Liver (tissue), 9 donors: ENCODE data around the gene IKBIP. TPM values are rescaled to one million over a fixed set of nuclear protein-coding genes. Genes with fewer than 3 reads are reported as not detected.

Experiments used
- DNase-seq: peaks from one replicate; pipeline ENCODE4 v3.0.0-alpha.2; 2017; ENCODE audit warnings: low spot score
- H3K27ac ChIP-seq, 2 donors: one replicate each; pipeline ENCODE4 v1.7.0; 2013; ENCODE audit warnings: inconsistent platforms in 2 of 2, low read length in 2 of 2, control low read depth in 1 of 2, low read depth in 1 of 2, mild to moderate bottlenecking in 1 of 2
- H3K27me3 ChIP-seq, 4 donors: one replicate each; pipeline versions ENCODE4 v1.6.1 to v1.7.0; 2013; ENCODE audit warnings: low read length in 3 of 4, inconsistent platforms in 1 of 4, mild to moderate bottlenecking in 1 of 4, moderate library complexity in 1 of 4; ENCODE audit not compliant: control insufficient read depth in 4 of 4, insufficient read depth in 4 of 4
- H3K36me3 ChIP-seq, 4 donors: one replicate each; pipeline versions ENCODE4 v1.6.1 to v1.7.0; 2013; ENCODE audit warnings: low read length in 3 of 4, mild to moderate bottlenecking in 3 of 4, low read depth in 1 of 4, moderate library complexity in 1 of 4; ENCODE audit not compliant: control insufficient read depth in 4 of 4, insufficient read depth in 3 of 4
- H3K4me1 ChIP-seq, 4 donors: one replicate each; pipeline versions ENCODE4 v1.6.1 to v1.7.0; 2013; ENCODE audit warnings: low read length in 3 of 4, mild to moderate bottlenecking in 3 of 4, moderate library complexity in 1 of 4; ENCODE audit not compliant: control insufficient read depth in 4 of 4, insufficient read depth in 4 of 4
- H3K4me3 ChIP-seq, 3 donors: one replicate each; pipeline versions ENCODE4 v1.6.1 to v1.7.0; 2013; ENCODE audit warnings: low read length in 3 of 3, control low read depth in 1 of 3, low read depth in 1 of 3, mild to moderate bottlenecking in 1 of 3
- H3K9ac ChIP-seq, 2 donors: one replicate each; pipeline ENCODE4 v1.7.0; 2013; ENCODE audit warnings: low read length in 2 of 2, mild to moderate bottlenecking in 2 of 2, moderate library complexity in 2 of 2, control low read depth in 1 of 2, low read depth in 1 of 2
- H3K9me3 ChIP-seq, 4 donors: one replicate each; pipeline versions ENCODE4 v1.6.1 to v1.7.0; 2013; ENCODE audit warnings: low read length in 3 of 4; ENCODE audit not compliant: control insufficient read depth in 4 of 4
- EGR1 ChIP-seq, 2 donors: IDR thresholded peaks; 2 replicates each; pipeline ENCODE4 v1.6.1; 2016 to 2018; ENCODE audit warnings: antibody characterized with exemption in 2 of 2, low read depth in 2 of 2
- FOXA1 ChIP-seq: IDR thresholded peaks from 2 replicates; pipeline ENCODE4 v1.6.1; 2016; ENCODE audit warnings: antibody characterized with exemption
- FOXA2 ChIP-seq: IDR thresholded peaks from 2 replicates; pipeline ENCODE4 v1.6.1; 2016; ENCODE audit warnings: antibody characterized with exemption
- GABPA ChIP-seq, 2 donors: IDR thresholded peaks in 1 of 2; conservative IDR thresholded peaks in 1 of 2; 2 replicates each; pipeline ENCODE4 v1.6.1; 2016; ENCODE audit warnings: antibody characterized with exemption in 2 of 2, mild to moderate bottlenecking in 1 of 2, moderate library complexity in 1 of 2
- HNF4A ChIP-seq, 2 donors: conservative IDR thresholded peaks; 2 replicates each; pipeline ENCODE4 v1.6.1; 2016; ENCODE audit warnings: antibody characterized with exemption in 2 of 2, mild to moderate bottlenecking in 2 of 2
- HNF4G ChIP-seq: IDR thresholded peaks from 2 replicates; pipeline ENCODE4 v1.6.1; 2016; ENCODE audit warnings: antibody characterized with exemption
- JUND ChIP-seq, 2 donors: IDR thresholded peaks; 2 replicates each; pipeline ENCODE4 v1.6.1; 2016; ENCODE audit warnings: antibody characterized with exemption in 2 of 2
- NR2F2 ChIP-seq: IDR thresholded peaks from 2 replicates; pipeline ENCODE4 v1.6.1; 2016; ENCODE audit warnings: antibody characterized with exemption
- RAD21 ChIP-seq, 2 donors: IDR thresholded peaks; 2 replicates each; pipeline ENCODE4 v1.6.1; 2016; ENCODE audit warnings: antibody characterized with exemption in 2 of 2, mild to moderate bottlenecking in 2 of 2
- RXRA ChIP-seq, 2 donors: IDR thresholded peaks; 2 replicates each; pipeline ENCODE4 v1.6.1; 2017 to 2018; ENCODE audit warnings: antibody characterized with exemption in 2 of 2, mild to moderate bottlenecking in 1 of 2
- SP1 ChIP-seq: IDR thresholded peaks from 2 replicates; pipeline ENCODE4 v1.6.1; 2018; ENCODE audit warnings: antibody characterized with exemption, mild to moderate bottlenecking
- TAF1 ChIP-seq: conservative IDR thresholded peaks from 2 replicates; pipeline ENCODE4 v1.6.1; 2016; ENCODE audit warnings: antibody characterized with exemption, mild to moderate bottlenecking
- YY1 ChIP-seq: IDR thresholded peaks from 2 replicates; pipeline ENCODE4 v1.6.1; 2016; ENCODE audit warnings: antibody characterized with exemption, mild to moderate bottlenecking
- WGBS: extraction: QIAGEN DNeasy Blood & Tissue Kit; methylation state at CpG from one replicate; pipeline ENCODE4 v1.1.7; 2013; 5-methylcytosine and 5-hydroxymethylcytosine counted together
- polyA plus RNA-seq, 2 donors: library from polyadenylated mRNA; stranded (reverse) in 1 of 2; unstranded in 1 of 2; fragments of 200-250 nt in 1 of 2; fragments of >200 nt in 1 of 2; fragmentation: Nextera tagmentation in 1 of 2; extraction: Ambion mirVana in 1 of 2; gene quantifications; one replicate each; pipeline versions ENCODE4 v1.2.1 to v1.2.3, GENCODE V29; 2013 to 2015
- total RNA-seq, 2 donors: library from RNA; depleted of rRNA; stranded (reverse); fragments of >200 nt; gene quantifications; one replicate each; pipeline ENCODE4 v1.2.3, GENCODE V29; 2014
- TF ChIP-seq, protein P1 (sequence below): fragments of 150-350 bp; IDR thresholded peaks from 2 replicates; pipeline ENCODE4 v1.5.1; 2017; ENCODE audit warnings: improper control_type of control experiment, low read depth, low read length; ENCODE audit not compliant: missing input control
- TF ChIP-seq, protein P2 (sequence below): IDR thresholded peaks from 2 replicates; pipeline ENCODE4 v1.6.1; 2016; ENCODE audit warnings: antibody characterized with exemption
- TF ChIP-seq, protein P3 (sequence below): IDR thresholded peaks from 2 replicates; pipeline ENCODE4 v1.6.1; 2016; ENCODE audit warnings: antibody characterized with exemption
- TF ChIP-seq, protein P4 (sequence below): IDR thresholded peaks from 2 replicates; pipeline ENCODE4 v1.6.1; 2016; ENCODE audit warnings: antibody characterized with exemption
- donor health status: healthy.
- donor health status: healthy.
- donor health status: healthy.
- donor health status: healthy.
- donor health status: healthy.

Gene IKBIP
- total and polyA plus RNA-seq, 4 donors: 4.7 to 10.5 (median 6.3) TPM

DNA sequence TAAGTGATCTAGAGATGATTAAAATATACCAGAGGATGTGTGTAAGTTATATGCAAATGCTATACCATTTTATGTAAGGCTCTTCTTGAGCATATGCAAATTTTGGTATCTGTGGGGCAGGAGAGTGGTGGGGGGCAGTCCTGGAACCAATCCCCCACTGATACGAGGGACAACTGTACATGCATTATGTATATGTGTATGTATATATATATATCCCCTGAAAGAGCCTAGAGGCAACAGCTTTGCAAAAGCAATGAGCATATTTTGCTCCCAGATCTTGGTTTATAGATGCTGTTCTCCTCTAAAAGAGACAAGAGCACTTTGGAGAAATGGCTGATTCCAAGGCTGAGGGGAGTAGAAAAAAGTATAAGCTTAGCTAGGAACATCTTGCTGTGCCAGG lies 63.5 kb downstream of the IKBIP start:
- Histone ChIP-seq H3K9ac (no peak overlapping the region), H3K36me3 (no peaks in the 10 kb centered on the region), H3K9me3 (no peaks in the 10 kb centered on the region), H3K27me3 (no peaks in the 10 kb centered on the region), H3K27ac (no peak overlapping the region), H3K4me3 (no peak overlapping the region), H3K4me1 (no peaks in the 10 kb centered on the region)
- no peak for DNase-seq
- 97% methylated on average over 1 of the region's 1 CpG for WGBS
- TF ChIP-seq TAF1 (no peak), HNF4A (conservative IDR thresholded peaks at IDR 0.05) (no peak), NR2F2 (no peak), RXRA (IDR thresholded peaks at IDR 0.05) (no peak), GABPA (IDR thresholded peaks at IDR 0.05 in 1 of 2, conservative IDR thresholded peaks at IDR 0.05 in 1 of 2) (no peak), FOXA1 (no peak), FOXA2 (no peak), HNF4G (no peak), EGR1 (IDR thresholded peaks at IDR 0.05; ENCODE audit: low read depth in 2 of 2) (no peak), RAD21 (IDR thresholded peaks at IDR 0.05) (no peak), YY1 (no peak), SP1 (no peak), JUND (IDR thresholded peaks at IDR 0.05) (no peak)
- TF ChIP-seq, protein P1, sequence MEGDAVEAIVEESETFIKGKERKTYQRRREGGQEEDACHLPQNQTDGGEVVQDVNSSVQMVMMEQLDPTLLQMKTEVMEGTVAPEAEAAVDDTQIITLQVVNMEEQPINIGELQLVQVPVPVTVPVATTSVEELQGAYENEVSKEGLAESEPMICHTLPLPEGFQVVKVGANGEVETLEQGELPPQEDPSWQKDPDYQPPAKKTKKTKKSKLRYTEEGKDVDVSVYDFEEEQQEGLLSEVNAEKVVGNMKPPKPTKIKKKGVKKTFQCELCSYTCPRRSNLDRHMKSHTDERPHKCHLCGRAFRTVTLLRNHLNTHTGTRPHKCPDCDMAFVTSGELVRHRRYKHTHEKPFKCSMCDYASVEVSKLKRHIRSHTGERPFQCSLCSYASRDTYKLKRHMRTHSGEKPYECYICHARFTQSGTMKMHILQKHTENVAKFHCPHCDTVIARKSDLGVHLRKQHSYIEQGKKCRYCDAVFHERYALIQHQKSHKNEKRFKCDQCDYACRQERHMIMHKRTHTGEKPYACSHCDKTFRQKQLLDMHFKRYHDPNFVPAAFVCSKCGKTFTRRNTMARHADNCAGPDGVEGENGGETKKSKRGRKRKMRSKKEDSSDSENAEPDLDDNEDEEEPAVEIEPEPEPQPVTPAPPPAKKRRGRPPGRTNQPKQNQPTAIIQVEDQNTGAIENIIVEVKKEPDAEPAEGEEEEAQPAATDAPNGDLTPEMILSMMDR: no peak
- TF ChIP-seq, protein P2, sequence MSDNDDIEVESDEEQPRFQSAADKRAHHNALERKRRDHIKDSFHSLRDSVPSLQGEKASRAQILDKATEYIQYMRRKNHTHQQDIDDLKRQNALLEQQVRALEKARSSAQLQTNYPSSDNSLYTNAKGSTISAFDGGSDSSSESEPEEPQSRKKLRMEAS: no peak
- TF ChIP-seq, protein P3, sequence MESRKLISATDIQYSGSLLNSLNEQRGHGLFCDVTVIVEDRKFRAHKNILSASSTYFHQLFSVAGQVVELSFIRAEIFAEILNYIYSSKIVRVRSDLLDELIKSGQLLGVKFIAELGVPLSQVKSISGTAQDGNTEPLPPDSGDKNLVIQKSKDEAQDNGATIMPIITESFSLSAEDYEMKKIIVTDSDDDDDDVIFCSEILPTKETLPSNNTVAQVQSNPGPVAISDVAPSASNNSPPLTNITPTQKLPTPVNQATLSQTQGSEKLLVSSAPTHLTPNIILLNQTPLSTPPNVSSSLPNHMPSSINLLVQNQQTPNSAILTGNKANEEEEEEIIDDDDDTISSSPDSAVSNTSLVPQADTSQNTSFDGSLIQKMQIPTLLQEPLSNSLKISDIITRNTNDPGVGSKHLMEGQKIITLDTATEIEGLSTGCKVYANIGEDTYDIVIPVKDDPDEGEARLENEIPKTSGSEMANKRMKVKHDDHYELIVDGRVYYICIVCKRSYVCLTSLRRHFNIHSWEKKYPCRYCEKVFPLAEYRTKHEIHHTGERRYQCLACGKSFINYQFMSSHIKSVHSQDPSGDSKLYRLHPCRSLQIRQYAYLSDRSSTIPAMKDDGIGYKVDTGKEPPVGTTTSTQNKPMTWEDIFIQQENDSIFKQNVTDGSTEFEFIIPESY: no peak
- TF ChIP-seq, protein P4, sequence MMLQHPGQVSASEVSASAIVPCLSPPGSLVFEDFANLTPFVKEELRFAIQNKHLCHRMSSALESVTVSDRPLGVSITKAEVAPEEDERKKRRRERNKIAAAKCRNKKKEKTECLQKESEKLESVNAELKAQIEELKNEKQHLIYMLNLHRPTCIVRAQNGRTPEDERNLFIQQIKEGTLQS: no peak

DNA sequence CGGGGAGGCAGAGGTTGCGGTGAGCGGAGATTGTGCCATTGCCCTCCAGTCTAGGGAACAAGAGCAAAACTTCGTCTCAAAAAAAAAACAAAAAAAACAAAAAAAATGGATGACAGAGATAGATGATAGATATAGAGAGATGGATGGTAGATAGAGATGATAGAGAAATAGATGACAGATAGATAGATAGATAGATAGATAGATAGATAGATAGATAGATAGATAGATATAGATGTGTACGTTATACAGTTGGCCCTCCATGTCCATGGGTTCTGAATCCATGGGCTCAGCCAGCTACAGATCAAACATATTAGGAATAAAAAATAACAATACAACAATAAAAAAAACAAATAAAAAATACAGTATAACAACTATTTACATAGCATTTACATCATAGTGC lies 63.9 kb downstream of the IKBIP start:
- Histone ChIP-seq H3K9ac (no peak overlapping the region), H3K36me3 (no peaks in the 10 kb centered on the region), H3K27me3 (no peaks in the 10 kb centered on the region), H3K9me3 (no peaks in the 10 kb centered on the region), H3K4me3 (no peak overlapping the region), H3K4me1 (no peaks in the 10 kb centered on the region), H3K27ac (no peak overlapping the region)
- no peak for DNase-seq
- TF ChIP-seq GABPA (IDR thresholded peaks at IDR 0.05 in 1 of 2, conservative IDR thresholded peaks at IDR 0.05 in 1 of 2) (no peak), YY1 (no peak)
- WGBS: 99% methylated on average over 5 of the region's 5 CpGs
